ENCODE data around the gene ZNF579. TPM values are rescaled to one million over a fixed set of nuclear protein-coding genes. Genes with fewer than 3 reads are reported as not detected.
A peak's percentile ranks its signal among the peaks of the same experiment; 100 is the strongest.

ZNF579 gene
- total and polyA plus RNA-seq, 12 donors, result 7.1 to 23.8 (median 10.4) TPM

DNA sequence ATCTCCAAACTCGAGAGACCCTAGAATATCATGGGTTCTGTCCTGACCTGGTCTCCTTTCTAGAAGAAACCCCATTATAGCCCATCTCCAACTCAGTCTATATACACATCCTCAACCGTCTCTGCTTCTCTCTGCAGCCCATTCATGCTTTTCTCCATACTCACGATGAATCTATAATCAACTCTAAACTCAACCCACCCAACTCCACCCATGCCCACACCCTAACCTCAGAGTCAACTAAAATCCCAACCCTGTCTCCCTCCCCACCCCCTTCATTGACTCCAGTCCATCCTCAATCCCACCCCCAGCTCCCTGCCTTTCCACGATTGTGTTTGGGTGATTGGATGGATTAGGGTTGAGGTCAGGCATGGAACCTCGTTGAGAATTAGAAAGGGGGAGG, 37.1 kb downstream of the ZNF579 start:
- H3K27ac ChIP-seq, result no peak overlapping the region
- no peaks in the 10 kb centered on the region for H3K36me3 ChIP-seq
- no peak for ATAC-seq
- intact Hi-C loops (cut with DNase I), result loop anchor here in 1 of 10 donors (5.0 kb wide), 1 partner anchor 1581 kb away; the partner anchor contains the start of gene CACNG8
- no peaks in the 10 kb centered on the region for H3K9me3 ChIP-seq
- no peak for DNase-seq
- 78% methylated on average over 5 of the region's 5 CpGs for WGBS, 2 donors
- no peak overlapping the region for H3K4me3 ChIP-seq
- no peak for TF ChIP-seq CTCF (IDR thresholded peaks at IDR 0.05)
- peaks cover 12 to 33% (median 31%) of the 10 kb centered on the region in 9 donors for H3K4me1 ChIP-seq
- H3K27me3 ChIP-seq, result peaks cover 0 to 2% (median 0%) of the 10 kb centered on the region in 7 donors

- ATAC-seq, result no peak
- intact Hi-C loops (cut with DNase I), result loop anchor here in 1 of 10 donors (5.0 kb wide), 1 partner anchor 1580 kb away; the partner anchor contains the start of gene CACNG8
- peaks cover 12 to 27% (median 24%) of the 10 kb centered on the region in 9 donors for H3K4me1 ChIP-seq
- no peaks in the 10 kb centered on the region for H3K36me3 ChIP-seq
- DNase-seq, result no peak
- no peak overlapping the region for H3K4me3 ChIP-seq
- 90 to 96% methylated on average over 7 of the region's 7 CpGs for WGBS, 2 donors
- TF ChIP-seq CTCF (IDR thresholded peaks at IDR 0.05), result no peak
- no peak overlapping the region for H3K27ac ChIP-seq
- H3K9me3 ChIP-seq, result no peaks in the 10 kb centered on the region
- no peaks in the 10 kb centered on the region for H3K27me3 ChIP-seq
These were observed 38.3 kb downstream of the ZNF579 start for GRCh38 chr19:55542292-55542855.

- TF ChIP-seq CTCF (IDR thresholded peaks at IDR 0.05), result no peak
- Histone ChIP-seq H3K9me3 (no peaks in the 10 kb centered on the region), H3K4me3 (no peak overlapping the region), H3K4me1 (peaks cover 8 to 17% (median 14%) of the 10 kb centered on the region in 9 donors), H3K27me3 (no peaks in the 10 kb centered on the region), H3K36me3 (no peaks in the 10 kb centered on the region), H3K27ac (no peak overlapping the region)
- 80 to 81% methylated on average over 19 of the region's 19 CpGs for WGBS, 2 donors
- no peak for ATAC-seq
- intact Hi-C loops (cut with DNase I), result loop anchor here in 1 of 10 donors (5.0 kb wide), 1 partner anchor 1579 kb away; the partner anchor contains the start of gene CACNG8
- no peak for DNase-seq
These were observed 39.6 kb downstream of the ZNF579 start for GRCh38 chr19:55541091-55541490.

GRCh38 chr19:55540619-55541018, 40.0 kb downstream of the ZNF579 start:
- no peak for TF ChIP-seq CTCF (IDR thresholded peaks at IDR 0.05)
- no peaks in the 10 kb centered on the region for H3K27me3 ChIP-seq
- no peak overlapping the region for H3K4me3 ChIP-seq
- no peak overlapping the region for H3K27ac ChIP-seq
- intact Hi-C loops (cut with DNase I), result loop anchor here in 1 of 10 donors (5.0 kb wide), 1 partner anchor 1578 kb away; the partner anchor contains the start of gene CACNG8
- 48 to 50% methylated on average over 10 of the region's 10 CpGs for WGBS, 2 donors
- DNase-seq (no peak), ATAC-seq (peak in 1 of 8 donors; percentile 19)
- no peaks in the 10 kb centered on the region for H3K9me3 ChIP-seq
- H3K4me1 ChIP-seq, result peaks cover 5 to 13% (median 9%) of the 10 kb centered on the region in 9 donors
- no peaks in the 10 kb centered on the region for H3K36me3 ChIP-seq
